AG04449 (cell line): ENCODE results near the gene DMTF1.
"Not testable (repeated sequence)": the region's sequence is repeated elsewhere in the genome, so short reads cannot be mapped to it uniquely, and the experiment has no call there.

ENCODE experiments used
- CTCF ChIA-PET: fragments of 350-600 bp; formaldehyde crosslinking; extraction: SDS; loops from one replicate; lab custom pipeline; 2021; ENCODE audit warnings: antibody characterized with exemption; lab: Yijun Ruan, JAX
- POLR2A ChIA-PET: fragments of 400-600, 350-600 bp; formaldehyde crosslinking; extraction: SDS; loops from one replicate; lab custom pipeline; 2020; ENCODE audit warnings: antibody characterized with exemption, inconsistent platforms; lab: Yijun Ruan, JAX
- DNase-seq: peaks from one replicate; pipeline ENCODE4 v3.0.0-alpha.2; 2010; ENCODE audit warnings: low read depth, low spot score
- H3K4me3 ChIP-seq: 2 replicates; pipeline ENCODE4 v1.5.1; 2011; ENCODE audit warnings: low read depth, mild to moderate bottlenecking, control low read depth, low read length
- CTCF ChIP-seq: IDR thresholded peaks from one replicate; pipeline ENCODE4 v1.5.1; 2011; ENCODE audit warnings: mild to moderate bottlenecking, moderate library complexity, low read length, control low read depth, inconsistent platforms; ENCODE audit not compliant: insufficient read depth; ENCODE audit errors: missing control alignments

DMTF1 gene

DNA sequence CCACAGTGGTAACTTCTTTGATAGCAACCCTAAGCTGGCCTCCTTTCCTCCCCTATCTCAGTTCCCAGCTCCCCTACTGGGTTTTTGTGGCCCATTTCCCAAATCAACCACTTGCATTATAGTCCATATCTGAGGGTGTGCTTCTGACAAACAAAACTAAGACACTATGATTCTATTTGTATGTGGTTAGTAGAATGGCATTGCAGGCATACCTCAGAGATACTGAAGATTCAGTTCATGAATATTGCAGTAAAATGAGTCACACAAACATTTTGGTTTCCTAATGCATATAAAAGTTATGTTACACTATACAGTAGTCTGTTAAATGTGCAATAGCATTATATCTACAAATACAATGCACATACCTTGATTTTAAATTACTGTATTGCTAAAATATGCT is 82.7 kb downstream of the DMTF1 start:
- peak; percentile 58 for DNase-seq
- POLR2A ChIA-PET: interaction anchor here (1.5 kb wide), 1 partner anchor 14 kb away, joined by 4 read pairs; no protein-coding TSS in a partner anchor
- TF ChIP-seq CTCF: no peak
- CTCF ChIA-PET: interaction anchor here (1.1 kb wide), 1 partner anchor 307 kb away, joined by 4 read pairs; no protein-coding TSS in a partner anchor
- no peak overlapping the region for H3K4me3 ChIP-seq

- CTCF ChIA-PET: interaction anchor here (3.2 kb wide), 1 partner anchor 18 kb away, joined by 26 read pairs; the partner anchor contains the start of gene TMEM243
- DNase-seq, POLR2A ChIA-PET, H3K4me3 ChIP-seq: not testable (repeated sequence)
Observed at GRCh38 chr7:87238464-87239051, 86.3 kb downstream of the DMTF1 start.

- H3K4me3 ChIP-seq, POLR2A ChIA-PET, CTCF ChIA-PET, DNase-seq: not testable (repeated sequence)
Observed at GRCh38 chr7:87245671-87246070, 93.4 kb downstream of the DMTF1 start.
